ENCODE measurements around the gene TECPR1. TPM values are rescaled to one million over a fixed set of nuclear protein-coding genes. Genes with fewer than 3 reads are reported as not detected.

TECPR1 gene
- total and polyA plus RNA-seq, 4 donors = 16.7 to 73.6 (median 31.8) TPM

GRCh38 chr7:98267303-98267702 is 15.3 kb upstream of the TECPR1 start:
- H3K9me3 ChIP-seq (ENCODE audit: control insufficient read depth in 4 of 4, insufficient read depth in 3 of 4, low read length in 3 of 4) = no peaks in the 10 kb centered on the region
- peaks cover 0 to 1% (median 0%) of the 10 kb centered on the region in 5 donors for H3K4me1 ChIP-seq (ENCODE audit: control insufficient read depth in 5 of 5, insufficient read depth in 5 of 5, low read length in 5 of 5)
- no peak overlapping the region for H3K27ac ChIP-seq (ENCODE audit: low read depth in 1 of 2, low read length in 1 of 2)
- TF ChIP-seq, protein P1, sequence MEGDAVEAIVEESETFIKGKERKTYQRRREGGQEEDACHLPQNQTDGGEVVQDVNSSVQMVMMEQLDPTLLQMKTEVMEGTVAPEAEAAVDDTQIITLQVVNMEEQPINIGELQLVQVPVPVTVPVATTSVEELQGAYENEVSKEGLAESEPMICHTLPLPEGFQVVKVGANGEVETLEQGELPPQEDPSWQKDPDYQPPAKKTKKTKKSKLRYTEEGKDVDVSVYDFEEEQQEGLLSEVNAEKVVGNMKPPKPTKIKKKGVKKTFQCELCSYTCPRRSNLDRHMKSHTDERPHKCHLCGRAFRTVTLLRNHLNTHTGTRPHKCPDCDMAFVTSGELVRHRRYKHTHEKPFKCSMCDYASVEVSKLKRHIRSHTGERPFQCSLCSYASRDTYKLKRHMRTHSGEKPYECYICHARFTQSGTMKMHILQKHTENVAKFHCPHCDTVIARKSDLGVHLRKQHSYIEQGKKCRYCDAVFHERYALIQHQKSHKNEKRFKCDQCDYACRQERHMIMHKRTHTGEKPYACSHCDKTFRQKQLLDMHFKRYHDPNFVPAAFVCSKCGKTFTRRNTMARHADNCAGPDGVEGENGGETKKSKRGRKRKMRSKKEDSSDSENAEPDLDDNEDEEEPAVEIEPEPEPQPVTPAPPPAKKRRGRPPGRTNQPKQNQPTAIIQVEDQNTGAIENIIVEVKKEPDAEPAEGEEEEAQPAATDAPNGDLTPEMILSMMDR (IDR thresholded peaks at IDR 0.05; ENCODE audit: control extremely low read depth, extremely low read depth) = no peak
- WGBS, 2 donors = 77 to 83% methylated on average over 3 of the region's 3 CpGs
- H3K36me3 ChIP-seq (ENCODE audit: control insufficient read depth in 4 of 4, insufficient read depth in 4 of 4, low read length in 4 of 4) = peaks cover 0 to 8% (median 1%) of the 10 kb centered on the region in 4 donors
- H3K9ac ChIP-seq (ENCODE audit: insufficient read depth in 1 of 2, low read length in 2 of 2) = no peak overlapping the region
- H3K4me3 ChIP-seq = no peak overlapping the region
- H3K27me3 ChIP-seq (ENCODE audit: control insufficient read depth in 3 of 3, insufficient read depth in 3 of 3, low read length in 2 of 3) = no peaks in the 10 kb centered on the region
- DNase-seq (no peak), ATAC-seq (ENCODE audit: insufficient read depth, low FRiP score) (no peak)

DNA sequence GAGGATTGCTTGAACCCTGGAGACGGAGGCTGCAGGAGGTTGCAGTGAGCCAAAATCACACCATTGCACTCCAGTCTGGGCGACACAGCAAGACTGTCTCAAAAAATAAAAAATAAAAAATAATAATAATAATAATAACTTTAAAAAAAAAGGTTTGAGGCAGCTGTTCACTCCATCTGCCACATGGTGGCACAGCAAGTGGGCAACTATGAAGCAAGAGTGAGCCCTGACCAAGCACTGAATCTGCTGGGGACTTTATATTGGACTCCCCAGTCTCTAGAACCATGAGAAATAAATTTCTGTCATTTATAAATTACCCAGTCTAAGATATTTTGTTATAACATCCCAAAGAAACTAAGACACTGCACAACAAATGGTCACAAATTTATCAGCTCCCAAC is 14.8 kb upstream of the TECPR1 start:
- no peak overlapping the region for H3K4me3 ChIP-seq
- no peaks in the 10 kb centered on the region for H3K27me3 ChIP-seq (ENCODE audit: control insufficient read depth in 3 of 3, insufficient read depth in 3 of 3, low read length in 2 of 3)
- no peak for DNase-seq
- TF ChIP-seq, protein P1 (IDR thresholded peaks at IDR 0.05; ENCODE audit: control extremely low read depth, extremely low read depth) = no peak
- no peaks in the 10 kb centered on the region for H3K9me3 ChIP-seq (ENCODE audit: control insufficient read depth in 4 of 4, insufficient read depth in 3 of 4, low read length in 3 of 4)
- no peak overlapping the region for H3K9ac ChIP-seq (ENCODE audit: insufficient read depth in 1 of 2, low read length in 2 of 2)
- WGBS, 2 donors = 62 to 100% methylated on average over 2 of the region's 2 CpGs
- ATAC-seq (ENCODE audit: insufficient read depth, low FRiP score) = peak; percentile 86
- H3K27ac ChIP-seq (ENCODE audit: low read depth in 1 of 2, low read length in 1 of 2) = no peak overlapping the region
- H3K36me3 ChIP-seq (ENCODE audit: control insufficient read depth in 4 of 4, insufficient read depth in 4 of 4, low read length in 4 of 4) = peaks cover 0 to 8% (median 1%) of the 10 kb centered on the region in 4 donors
- peaks cover 0 to 1% (median 0%) of the 10 kb centered on the region in 5 donors for H3K4me1 ChIP-seq (ENCODE audit: control insufficient read depth in 5 of 5, insufficient read depth in 5 of 5, low read length in 5 of 5)

DNA sequence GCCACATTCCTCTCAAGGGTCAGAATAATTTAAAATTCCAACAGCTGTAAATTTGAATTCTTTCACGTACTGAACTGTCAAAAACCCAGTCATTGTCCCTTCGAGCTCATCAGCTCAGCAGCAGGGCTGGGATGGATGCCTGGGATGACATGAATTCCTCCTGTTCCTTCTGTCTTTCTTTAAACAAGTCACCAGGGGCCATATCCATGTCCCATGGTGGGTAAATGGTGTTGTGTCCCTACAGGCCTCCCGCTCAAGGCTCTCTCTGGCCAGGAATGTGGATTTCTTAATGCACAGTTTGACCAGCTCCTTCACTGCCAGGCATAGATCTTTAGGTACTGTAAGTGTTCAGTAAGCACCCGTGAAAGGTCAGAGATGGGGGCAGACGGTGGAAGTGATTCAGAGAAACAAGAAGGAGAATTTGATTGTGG is 13.8 kb upstream of the TECPR1 start:
- H3K4me3 ChIP-seq = no peak overlapping the region
- ATAC-seq (ENCODE audit: insufficient read depth, low FRiP score) = no peak
- TF ChIP-seq, protein P1 (IDR thresholded peaks at IDR 0.05; ENCODE audit: control extremely low read depth, extremely low read depth) = no peak
- WGBS, 2 donors = 73 to 85% methylated on average over 5 of the region's 5 CpGs
- H3K4me1 ChIP-seq (ENCODE audit: control insufficient read depth in 5 of 5, insufficient read depth in 5 of 5, low read length in 5 of 5) = peaks cover 0 to 1% (median 0%) of the 10 kb centered on the region in 5 donors
- no peaks in the 10 kb centered on the region for H3K27me3 ChIP-seq (ENCODE audit: control insufficient read depth in 3 of 3, insufficient read depth in 3 of 3, low read length in 2 of 3)
- DNase-seq = no peak
- H3K27ac ChIP-seq (ENCODE audit: low read depth in 1 of 2, low read length in 1 of 2) = peak overlapping the region in 1 of 2 donors; percentile 1
- no peak overlapping the region for H3K9ac ChIP-seq (ENCODE audit: insufficient read depth in 1 of 2, low read length in 2 of 2)
- peaks cover 0 to 13% (median 1%) of the 10 kb centered on the region in 4 donors for H3K36me3 ChIP-seq (ENCODE audit: control insufficient read depth in 4 of 4, insufficient read depth in 4 of 4, low read length in 4 of 4)
- H3K9me3 ChIP-seq (ENCODE audit: control insufficient read depth in 4 of 4, insufficient read depth in 3 of 4, low read length in 3 of 4) = no peaks in the 10 kb centered on the region

- Histone ChIP-seq H3K27me3 (ENCODE audit: control insufficient read depth in 3 of 3, insufficient read depth in 3 of 3, low read length in 2 of 3) (no peaks in the 10 kb centered on the region), H3K27ac (ENCODE audit: low read depth in 1 of 2, low read length in 1 of 2) (no peak overlapping the region), H3K36me3 (ENCODE audit: control insufficient read depth in 4 of 4, insufficient read depth in 4 of 4, low read length in 4 of 4) (peaks cover 0 to 12% (median 1%) of the 10 kb centered on the region in 4 donors), H3K4me1 (ENCODE audit: control insufficient read depth in 5 of 5, insufficient read depth in 5 of 5, low read length in 5 of 5) (peaks cover 0 to 11% (median 0%) of the 10 kb centered on the region in 5 donors), H3K9me3 (ENCODE audit: control insufficient read depth in 4 of 4, insufficient read depth in 3 of 4, low read length in 3 of 4) (no peaks in the 10 kb centered on the region), H3K4me3 (no peak overlapping the region), H3K9ac (ENCODE audit: insufficient read depth in 1 of 2, low read length in 2 of 2) (no peak overlapping the region)
- TF ChIP-seq, protein P1 (IDR thresholded peaks at IDR 0.05; ENCODE audit: control extremely low read depth, extremely low read depth) = no peak
- ATAC-seq (ENCODE audit: insufficient read depth, low FRiP score) = no peak
- no peak for DNase-seq
- 90 to 95% methylated on average over 6 of the region's 6 CpGs for WGBS, 2 donors
Measured at GRCh38 chr7:98257701-98258100, 5.7 kb upstream of the TECPR1 start.
